GM21723 (cell line): ENCODE data around the gene KCMF1.
"Not testable (repeated sequence)": the region's sequence is repeated elsewhere in the genome, so short reads cannot be mapped to it uniquely, and the experiment has no call there.

Experiments
- ATAC-seq: cut with Tn5 transposase; IDR thresholded peaks from one replicate; pipeline ENCODE4 v1.9.1; 2021; ENCODE audit warnings: mild to moderate bottlenecking, moderate library complexity; ENCODE audit not compliant: unreplicated experiment

Gene KCMF1

GRCh38 chr2:84970868-84971509, at the start of gene KCMF1:
Gene KCMF1 (plus strand): TSS chr2:84971161. CDS start chr2:84971452, 291 bp downstream.
- ATAC-seq, result peak; percentile 51

- ATAC-seq, result no peak
Measured at GRCh38 chr2:84923009-84923408, 48.0 kb upstream of the KCMF1 start.

GRCh38 chr2:84924173-84925106, 46.5 kb upstream of the KCMF1 start:
- peak; percentile 15 for ATAC-seq

- ATAC-seq, result peak; percentile 1
Measured at GRCh38 chr2:84925336-84925723, 45.6 kb upstream of the KCMF1 start.

- peak; percentile 81 for ATAC-seq
Measured at GRCh38 chr2:84925724-84926376, 45.1 kb upstream of the KCMF1 start.

- ATAC-seq, result no peak
Measured at GRCh38 chr2:84927275-84927627, 43.7 kb upstream of the KCMF1 start.

GRCh38 chr2:84931384-84931821, 39.6 kb upstream of the KCMF1 start:
- ATAC-seq, result peak; percentile 72

GRCh38 chr2:84938194-84938879, 32.6 kb upstream of the KCMF1 start:
- peak; percentile 47 for ATAC-seq

GRCh38 chr2:84939426-84940087, 31.4 kb upstream of the KCMF1 start:
- peak; percentile 74 for ATAC-seq

- ATAC-seq, result peak; percentile 7
Measured at GRCh38 chr2:84940088-84940470, 30.9 kb upstream of the KCMF1 start.

- no peak for ATAC-seq
Measured at GRCh38 chr2:84940831-84941412, 30.0 kb upstream of the KCMF1 start.

GRCh38 chr2:84942166-84942565, 28.8 kb upstream of the KCMF1 start:
- no peak for ATAC-seq

GRCh38 chr2:84942964-84943421, 28.0 kb upstream of the KCMF1 start:
- ATAC-seq, result peak; percentile 24

- no peak for ATAC-seq
Measured at GRCh38 chr2:84944295-84944909, 26.6 kb upstream of the KCMF1 start.

GRCh38 chr2:84945838-84946203, 25.1 kb upstream of the KCMF1 start:
- not testable (repeated sequence) for ATAC-seq

- peak; percentile 70 for ATAC-seq
Measured at GRCh38 chr2:84946204-84947009, 24.6 kb upstream of the KCMF1 start.

GRCh38 chr2:84947010-84947593, 23.9 kb upstream of the KCMF1 start:
- ATAC-seq, result no peak

- no peak for ATAC-seq
Measured at GRCh38 chr2:84953535-84953934, 17.4 kb upstream of the KCMF1 start.
